ENCODE data around the gene THOC2.

THOC2 gene

DNA sequence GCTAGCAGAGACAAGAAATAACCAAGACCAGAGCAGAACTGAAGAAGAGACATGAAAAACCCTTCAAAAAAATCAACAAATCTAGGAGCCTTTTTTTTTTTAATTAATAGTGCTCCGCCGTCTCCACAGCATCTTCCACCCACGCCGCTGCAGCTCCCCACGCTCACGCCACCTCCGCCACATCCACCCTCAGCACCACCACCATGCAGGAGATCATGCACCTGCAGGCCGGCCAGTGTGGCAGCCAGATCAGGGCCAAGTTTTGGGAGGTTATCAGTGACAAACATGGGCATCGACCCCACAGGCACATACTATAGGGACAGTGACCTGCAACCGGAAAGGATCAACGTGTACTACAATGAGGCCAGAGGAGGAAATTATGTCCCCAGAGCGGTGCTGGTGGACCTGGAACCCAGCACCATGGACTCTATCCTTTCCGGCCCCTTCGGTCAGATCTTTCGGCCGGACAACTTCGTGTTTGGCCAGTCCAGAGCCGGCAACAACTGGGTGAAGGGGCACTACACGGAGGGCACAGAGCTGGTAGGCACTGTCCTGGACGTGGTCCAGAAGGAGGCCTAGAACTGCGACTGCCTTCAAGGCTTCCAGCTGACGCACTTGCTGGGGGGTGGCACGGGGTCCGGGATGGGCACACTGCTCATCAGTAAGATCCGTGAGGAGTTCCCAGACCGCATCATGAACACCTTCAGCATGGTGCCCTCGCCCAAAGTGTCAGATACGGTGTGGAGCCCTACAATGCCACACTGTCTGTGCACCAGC is 171.2 kb downstream of the THOC2 start:
- no peak for DNase-seq

DNA sequence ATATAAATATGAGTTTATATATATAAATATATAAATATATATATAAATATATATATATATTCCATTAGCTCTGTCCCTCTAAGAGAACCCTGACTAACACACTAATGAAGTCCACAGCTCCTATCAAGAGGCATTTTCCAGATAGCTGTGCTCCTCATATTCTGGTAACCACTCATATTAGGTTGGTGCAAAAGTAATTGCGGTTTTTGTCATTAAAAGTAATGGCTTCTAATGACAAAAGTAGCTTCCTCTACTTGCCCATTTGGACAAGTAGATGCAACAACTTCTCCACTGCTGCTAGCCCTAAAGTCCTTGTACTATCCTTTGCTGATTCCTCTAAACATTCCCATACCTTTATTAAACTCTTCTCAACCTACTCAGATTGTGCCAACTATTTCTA is 182.0 kb downstream of the THOC2 start:
- DNase-seq = no peak

All from activated CD4-positive, CD25-positive, alpha-beta regulatory T cell (primary cell).